Measurements from ENCODE around the gene RFX8. TPM values are rescaled to one million over a fixed set of nuclear protein-coding genes. Genes with fewer than 3 reads are reported as not detected.
A peak's percentile ranks its signal among the peaks of the same experiment; 100 is the strongest.

The RFX8 gene
- total RNA-seq, 1 experiment from 2014 or later, result not detected

GRCh38 chr2:101420623-101421022 is 54.3 kb downstream of the RFX8 start:
- no peaks in the 10 kb centered on the region for H3K27me3 Mint-ChIP-seq (ENCODE audit: unreplicated experiment)
- intact Hi-C loops (cut with micrococcal nuclease; ENCODE audit: unreplicated experiment), result no loop called here
- no peaks in the 10 kb centered on the region for H3K9me3 Mint-ChIP-seq (ENCODE audit: low read depth, unreplicated experiment)
- H3K4me1 Mint-ChIP-seq (ENCODE audit: low read depth, unreplicated experiment), result no peaks in the 10 kb centered on the region
- DNase-seq, result no peak
- no TSS peak for BruUV-seq (replicated peaks)
- H3K27ac Mint-ChIP-seq (ENCODE audit: unreplicated experiment), result no peak overlapping the region
- no peak for TF ChIP-seq CTCF (IDR thresholded peaks at IDR 0.05; ENCODE audit: unreplicated experiment)
- no peaks in the 10 kb centered on the region for H3K36me3 Mint-ChIP-seq (ENCODE audit: insufficient read depth, unreplicated experiment)
- H3K4me3 Mint-ChIP-seq (ENCODE audit: low read depth, unreplicated experiment), result no peak overlapping the region
- CTCF ChIA-PET, result no interaction called here

- no TSS peak for BruUV-seq (replicated peaks)
- Mint-ChIP-seq H3K36me3 (ENCODE audit: insufficient read depth, unreplicated experiment) (no peaks in the 10 kb centered on the region), H3K4me1 (ENCODE audit: low read depth, unreplicated experiment) (no peaks in the 10 kb centered on the region), H3K27me3 (ENCODE audit: unreplicated experiment) (no peaks in the 10 kb centered on the region), H3K9me3 (ENCODE audit: low read depth, unreplicated experiment) (no peaks in the 10 kb centered on the region), H3K4me3 (ENCODE audit: low read depth, unreplicated experiment) (no peak overlapping the region), H3K27ac (ENCODE audit: unreplicated experiment) (no peak overlapping the region)
- intact Hi-C loops (cut with micrococcal nuclease; ENCODE audit: unreplicated experiment), result loop anchor here (1.0 to 10.0 kb wide), 4 partner anchors 98 to 1026 kb away; partner anchors contain the start of gene MAP4K4
- peak; percentile 67 for DNase-seq
- CTCF ChIA-PET, result interaction anchor here (1.0 to 1.6 kb wide), 6 partner anchors 14 to 412 kb away, joined by 3 to 12 read pairs (median 4); no protein-coding TSS in a partner anchor
- TF ChIP-seq CTCF (IDR thresholded peaks at IDR 0.05; ENCODE audit: unreplicated experiment), result peak; percentile 61
Measured at GRCh38 chr2:101419096-101419663, 55.7 kb downstream of the RFX8 start.

- CTCF ChIA-PET, result interaction anchor here (0.6 to 1.6 kb wide), 7 partner anchors 13 to 413 kb away, joined by 3 to 12 read pairs (median 4); no protein-coding TSS in a partner anchor
- no peaks in the 10 kb centered on the region for H3K36me3 Mint-ChIP-seq (ENCODE audit: insufficient read depth, unreplicated experiment)
- no peaks in the 10 kb centered on the region for H3K27me3 Mint-ChIP-seq (ENCODE audit: unreplicated experiment)
- no peak for DNase-seq
- H3K4me3 Mint-ChIP-seq (ENCODE audit: low read depth, unreplicated experiment), result no peak overlapping the region
- intact Hi-C loops (cut with micrococcal nuclease; ENCODE audit: unreplicated experiment), result loop anchor here (1.0 to 10.0 kb wide), 4 partner anchors 99 to 1026 kb away; partner anchors contain the start of gene MAP4K4
- no peak for TF ChIP-seq CTCF (IDR thresholded peaks at IDR 0.05; ENCODE audit: unreplicated experiment)
- no peaks in the 10 kb centered on the region for H3K9me3 Mint-ChIP-seq (ENCODE audit: low read depth, unreplicated experiment)
- BruUV-seq (replicated peaks), result no TSS peak
- H3K27ac Mint-ChIP-seq (ENCODE audit: unreplicated experiment), result no peak overlapping the region
- H3K4me1 Mint-ChIP-seq (ENCODE audit: low read depth, unreplicated experiment), result no peaks in the 10 kb centered on the region
Measured at GRCh38 chr2:101418460-101419095, 56.3 kb downstream of the RFX8 start.

GRCh38 chr2:101416609-101417008 is 58.3 kb downstream of the RFX8 start:
- DNase-seq, result no peak
- Mint-ChIP-seq H3K9me3 (ENCODE audit: low read depth, unreplicated experiment) (no peaks in the 10 kb centered on the region), H3K36me3 (ENCODE audit: insufficient read depth, unreplicated experiment) (no peaks in the 10 kb centered on the region), H3K4me3 (ENCODE audit: low read depth, unreplicated experiment) (no peak overlapping the region), H3K27me3 (ENCODE audit: unreplicated experiment) (no peaks in the 10 kb centered on the region), H3K4me1 (ENCODE audit: low read depth, unreplicated experiment) (no peaks in the 10 kb centered on the region), H3K27ac (ENCODE audit: unreplicated experiment) (no peak overlapping the region)
- TF ChIP-seq CTCF (IDR thresholded peaks at IDR 0.05; ENCODE audit: unreplicated experiment), result no peak
- intact Hi-C loops (cut with micrococcal nuclease; ENCODE audit: unreplicated experiment), result loop anchor here (10.0 kb wide), 2 partner anchors 278 to 1028 kb away; partner anchors contain the start of gene MAP4K4
- CTCF ChIA-PET, result no interaction called here
- no TSS peak for BruUV-seq (replicated peaks)
